GM23338 (cell line): ENCODE results near the gene SPRY4.

Experiments
- CTCF ChIP-seq, 2 experiments: fragments of 200-600 bp in 1 of 2; sonication (generic) in 1 of 2; conservative IDR thresholded peaks; 2 replicates each; pipeline versions ENCODE4 v1.5.1 to v1.6.1; 2016 to 2017; ENCODE audit warnings: antibody characterized with exemption in 2 of 2, low read depth in 2 of 2, mild to moderate bottlenecking in 2 of 2, moderate library complexity in 1 of 2
- POLR2AphosphoS5 ChIP-seq: IDR thresholded peaks from 2 replicates; pipeline ENCODE4 v1.6.1; 2016; ENCODE audit warnings: antibody characterized with exemption, low read depth
- REST ChIP-seq: IDR thresholded peaks from one replicate; pipeline ENCODE4 v1.6.1; 2018; ENCODE audit warnings: antibody characterized with exemption; ENCODE audit not compliant: unreplicated experiment

DNA sequence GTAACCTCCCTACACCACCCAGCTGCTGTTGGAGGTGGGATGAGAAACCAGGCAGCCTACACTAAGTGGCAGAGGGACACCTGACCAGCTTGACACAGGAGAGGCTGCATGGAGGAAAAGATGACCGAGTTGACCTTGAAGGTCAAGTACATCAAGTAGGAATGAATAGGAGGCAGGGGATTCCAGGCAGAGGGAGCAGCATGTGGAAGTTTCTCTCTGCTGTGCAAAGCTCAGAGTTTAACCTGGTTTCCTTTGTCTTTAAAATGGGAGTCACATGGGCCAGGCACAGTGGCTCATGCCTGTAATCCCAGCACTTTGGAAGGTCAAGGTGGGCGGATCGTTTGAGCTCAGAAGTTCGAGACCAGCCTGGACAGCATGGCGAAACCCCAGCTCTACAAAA, 32.6 kb downstream of the SPRY4 start:
- no peak for TF ChIP-seq CTCF (conservative IDR thresholded peaks at IDR 0.05; ENCODE audit: low read depth in 2 of 2)
- TF ChIP-seq REST = no peak
- TF ChIP-seq POLR2AphosphoS5 = no peak
